PC-3 (cell line): Measurements from ENCODE around the gene BSDC1.

ENCODE experiments used
- EZH2 ChIP-seq: fragments of 300-600 bp; sonication (generic); IDR thresholded peaks from one replicate; pipeline ENCODE4 v1.6.1; 2017; ENCODE audit warnings: antibody characterized with exemption, mild to moderate bottlenecking, low read length; ENCODE audit not compliant: unreplicated experiment
- TF ChIP-seq, protein P1 (sequence below): fragments of 300-600 bp; sonication (generic); conservative IDR thresholded peaks from 2 replicates; pipeline ENCODE4 v1.5.1; 2017; ENCODE audit warnings: antibody characterized with exemption, low read depth, mild to moderate bottlenecking, low read length

DNA sequence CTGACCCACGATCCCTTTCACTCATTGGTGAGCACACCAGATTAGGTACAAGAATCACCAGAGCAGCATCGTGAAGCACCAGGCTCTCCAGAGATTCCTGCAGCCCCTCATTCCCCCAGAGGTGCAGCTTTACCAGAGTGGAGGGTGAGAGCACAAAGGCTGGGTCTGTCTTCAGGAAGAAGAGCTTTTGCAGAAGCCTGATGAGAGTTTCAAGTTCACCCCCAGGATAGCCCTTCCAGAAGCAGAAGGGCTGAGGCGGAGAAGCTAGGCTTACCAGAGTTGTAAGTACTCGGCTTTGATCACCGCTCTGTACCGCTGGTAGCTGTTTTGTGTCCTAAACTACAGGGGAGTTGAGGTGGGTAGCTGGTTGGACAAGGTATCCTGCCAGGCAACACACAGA, 28.8 kb downstream of the BSDC1 start:
- TF ChIP-seq, protein P1, sequence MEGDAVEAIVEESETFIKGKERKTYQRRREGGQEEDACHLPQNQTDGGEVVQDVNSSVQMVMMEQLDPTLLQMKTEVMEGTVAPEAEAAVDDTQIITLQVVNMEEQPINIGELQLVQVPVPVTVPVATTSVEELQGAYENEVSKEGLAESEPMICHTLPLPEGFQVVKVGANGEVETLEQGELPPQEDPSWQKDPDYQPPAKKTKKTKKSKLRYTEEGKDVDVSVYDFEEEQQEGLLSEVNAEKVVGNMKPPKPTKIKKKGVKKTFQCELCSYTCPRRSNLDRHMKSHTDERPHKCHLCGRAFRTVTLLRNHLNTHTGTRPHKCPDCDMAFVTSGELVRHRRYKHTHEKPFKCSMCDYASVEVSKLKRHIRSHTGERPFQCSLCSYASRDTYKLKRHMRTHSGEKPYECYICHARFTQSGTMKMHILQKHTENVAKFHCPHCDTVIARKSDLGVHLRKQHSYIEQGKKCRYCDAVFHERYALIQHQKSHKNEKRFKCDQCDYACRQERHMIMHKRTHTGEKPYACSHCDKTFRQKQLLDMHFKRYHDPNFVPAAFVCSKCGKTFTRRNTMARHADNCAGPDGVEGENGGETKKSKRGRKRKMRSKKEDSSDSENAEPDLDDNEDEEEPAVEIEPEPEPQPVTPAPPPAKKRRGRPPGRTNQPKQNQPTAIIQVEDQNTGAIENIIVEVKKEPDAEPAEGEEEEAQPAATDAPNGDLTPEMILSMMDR = no peak
- no peak for TF ChIP-seq EZH2
